Measurements from ENCODE around the gene PRTN3.
A peak's percentile ranks its signal among the peaks of the same experiment; 100 is the strongest.

The PRTN3 gene

DNA sequence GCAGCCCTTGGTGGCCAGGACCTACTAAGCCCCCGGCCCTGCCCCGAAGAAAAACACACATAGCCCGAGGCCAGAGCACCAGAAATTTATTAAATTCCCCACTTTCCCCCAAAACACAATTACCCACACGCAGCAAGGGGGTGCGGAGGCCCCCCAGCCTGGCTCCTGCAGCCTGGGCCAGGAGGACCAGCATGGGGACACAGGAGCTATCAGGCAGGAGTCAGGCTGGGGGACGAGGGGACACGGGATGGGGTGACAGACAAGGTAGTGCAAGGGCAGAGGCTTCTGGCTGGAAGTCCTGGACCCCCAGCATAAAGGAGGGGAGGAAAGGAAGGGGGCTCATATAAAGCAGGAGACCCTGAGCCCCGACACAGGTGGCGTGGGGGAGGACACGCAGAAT is 55.6 kb downstream of the PRTN3 start:
- ATAC-seq (replicated peaks) (no peak), DNase-seq (no peak)
- Mint-ChIP-seq H3K4me1 (ENCODE audit: low read depth in 2 of 2) (peaks cover 16 to 22% of the 10 kb centered on the region in 2 donors), H3K27me3 (no peaks in the 10 kb centered on the region), H3K36me3 (ENCODE audit: insufficient read depth) (peaks cover 74% of the 10 kb centered on the region), H3K4me3 (no peak overlapping the region), H3K27ac (peak overlapping the region in 1 of 2 donors; percentile 77), H3K9me3 (no peaks in the 10 kb centered on the region)

- Mint-ChIP-seq H3K4me3 (no peak overlapping the region), H3K36me3 (ENCODE audit: insufficient read depth) (peaks cover 78% of the 10 kb centered on the region), H3K27ac (peak overlapping the region; percentile 77 to 79), H3K9me3 (no peaks in the 10 kb centered on the region), H3K4me1 (ENCODE audit: low read depth in 2 of 2) (peaks cover 16 to 21% of the 10 kb centered on the region in 2 donors), H3K27me3 (no peaks in the 10 kb centered on the region)
- ATAC-seq (replicated peaks) (no peak), DNase-seq (no peak)
These were observed 56.2 kb downstream of the PRTN3 start for GRCh38 chr19:896999-897398.

DNA sequence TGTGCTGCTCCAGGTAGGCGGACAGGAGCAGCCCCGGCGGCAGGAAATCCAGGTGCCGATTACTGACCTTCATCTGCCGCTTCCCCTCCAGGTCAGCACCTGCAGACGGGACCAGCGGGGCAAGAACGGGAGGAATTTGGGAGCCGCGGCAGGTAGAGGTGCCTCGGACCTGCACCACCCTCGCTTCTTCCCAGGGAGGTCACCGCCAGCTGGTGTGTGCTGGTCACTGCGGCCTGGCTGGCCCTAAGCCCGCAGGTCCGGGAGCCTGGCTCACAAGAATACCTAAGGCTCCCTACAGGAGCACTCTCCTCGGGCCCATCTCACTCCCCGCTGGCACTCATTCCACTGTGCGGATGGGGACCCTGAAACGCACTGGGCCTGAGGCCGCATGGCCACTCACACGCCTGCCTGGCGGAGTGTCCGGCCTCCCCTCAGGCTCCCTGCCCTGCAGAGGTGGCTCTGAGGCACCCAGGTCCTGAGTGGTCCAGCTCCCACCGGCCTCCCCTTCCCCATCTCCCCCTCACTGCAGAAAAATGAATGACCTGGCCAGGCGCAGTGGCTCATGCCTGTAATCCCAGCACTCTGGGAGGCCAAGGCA is 56.7 kb downstream of the PRTN3 start:
- no peak for DNase-seq
- Mint-ChIP-seq H3K27me3 (no peaks in the 10 kb centered on the region), H3K27ac (peak overlapping the region in 1 of 2 donors; percentile 79), H3K36me3 (ENCODE audit: insufficient read depth) (peaks cover 78% of the 10 kb centered on the region), H3K4me3 (no peak overlapping the region), H3K4me1 (ENCODE audit: low read depth in 2 of 2) (peaks cover 12 to 17% of the 10 kb centered on the region in 2 donors), H3K9me3 (no peaks in the 10 kb centered on the region)
- no peak for ATAC-seq (replicated peaks)

All from effector memory CD8-positive, alpha-beta T cell (primary cell).